ENCODE results near the gene OPHN1.
"Not testable (repeated sequence)": the region's sequence is repeated elsewhere in the genome, so short reads cannot be mapped to it uniquely, and the experiment has no call there.

Gene OPHN1

DNA sequence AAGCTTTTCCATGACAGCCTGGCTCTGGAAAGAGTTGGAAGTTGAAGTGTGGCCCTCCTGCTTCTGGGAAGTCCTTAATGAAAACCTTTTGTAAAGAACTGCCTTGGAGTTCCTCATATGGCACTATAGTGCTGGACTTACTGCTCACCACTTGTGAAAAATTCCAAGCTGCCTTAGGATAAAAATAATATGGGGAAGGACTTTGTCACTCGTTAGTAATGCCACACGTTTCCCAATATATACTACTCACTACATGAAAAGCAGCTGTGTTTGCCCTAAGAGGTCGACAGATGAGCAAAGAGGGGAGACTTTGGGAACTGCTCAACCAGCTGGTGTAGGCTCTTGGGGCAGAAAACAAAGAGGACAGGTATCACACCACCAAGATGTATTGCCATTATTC lies 11.7 kb downstream of the OPHN1 start:
- DNase-seq (ENCODE audit: low read depth in 2 of 2), result no peak

DNA sequence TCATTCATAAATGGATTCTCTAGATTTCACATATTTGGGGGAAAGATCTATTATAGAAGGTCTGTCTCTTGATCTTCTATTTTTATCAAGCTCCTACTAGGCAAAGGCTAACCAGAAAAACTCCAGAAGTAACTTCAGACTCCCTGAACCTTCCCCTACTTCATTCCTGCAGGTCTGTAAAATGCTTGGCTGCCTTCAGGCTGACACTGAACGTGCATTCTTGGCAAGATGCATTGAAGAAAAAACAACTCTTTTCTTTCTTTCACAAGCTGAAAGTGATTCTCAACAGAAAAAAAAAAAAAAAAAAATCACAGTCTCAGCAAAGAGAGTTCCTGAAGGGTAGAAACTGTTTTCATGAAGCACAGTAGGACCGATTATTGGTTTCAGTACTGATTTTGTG lies 12.7 kb downstream of the OPHN1 start:
- DNase-seq (ENCODE audit: low read depth in 2 of 2), result no peak

DNA sequence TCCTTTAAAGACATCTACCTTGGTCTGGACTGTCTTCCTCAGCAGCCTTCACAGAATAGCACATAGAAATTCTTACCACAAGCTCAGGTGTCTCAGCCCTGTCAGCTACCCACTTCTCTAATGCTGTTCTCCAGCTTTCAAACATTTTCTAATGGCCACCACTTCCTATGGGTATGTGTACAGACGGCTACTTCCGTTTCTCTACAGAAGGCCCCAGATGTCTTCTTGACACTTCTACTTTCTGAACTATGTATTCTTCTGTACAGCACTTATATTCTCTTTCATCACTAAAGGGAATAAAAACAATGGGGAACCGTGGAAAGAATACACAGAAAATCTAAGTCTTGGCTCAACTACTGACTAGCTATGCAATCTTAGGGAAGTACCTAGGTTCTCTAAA lies 13.3 kb downstream of the OPHN1 start:
- no peak for DNase-seq (ENCODE audit: low read depth in 2 of 2)

DNA sequence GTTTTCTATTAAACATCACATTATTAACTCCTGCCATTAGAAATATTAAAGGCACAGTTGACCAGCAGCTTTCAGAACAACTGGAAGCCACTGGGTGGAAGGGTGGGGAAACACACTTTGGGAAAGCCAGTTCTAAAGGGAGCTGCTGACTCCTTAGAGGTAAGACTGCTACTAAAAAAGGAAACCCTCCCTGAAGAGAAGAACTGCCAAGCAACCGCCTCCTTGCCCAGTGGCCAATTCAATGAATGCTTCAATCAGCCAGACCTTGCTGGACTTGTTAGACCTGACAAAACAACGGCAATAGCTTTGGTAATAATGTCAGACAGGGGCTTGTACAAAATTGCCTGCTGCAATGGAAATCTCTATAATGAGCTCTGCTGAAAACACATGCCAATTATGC lies 15.6 kb downstream of the OPHN1 start:
- no peak for DNase-seq (ENCODE audit: low read depth in 2 of 2)

DNA sequence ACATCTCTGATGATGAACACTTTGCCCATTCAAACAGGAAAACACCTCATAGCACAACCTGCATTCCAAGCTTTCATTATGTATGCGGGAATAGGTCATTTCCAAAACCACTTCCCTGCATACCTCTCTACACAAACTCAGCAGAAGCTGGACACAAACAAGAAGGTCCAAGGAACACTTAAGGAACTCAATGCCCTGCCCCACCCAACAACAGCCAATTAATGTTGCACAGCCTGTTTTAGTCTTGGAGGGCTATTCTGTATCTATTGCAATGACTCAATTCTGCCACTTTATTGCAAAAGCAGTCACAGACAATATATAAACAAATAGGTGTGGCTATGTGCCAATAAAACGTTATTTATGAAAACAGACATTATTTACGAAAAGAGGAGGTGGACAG lies 16.7 kb downstream of the OPHN1 start:
- DNase-seq (ENCODE audit: low read depth in 2 of 2), result no peak

DNA sequence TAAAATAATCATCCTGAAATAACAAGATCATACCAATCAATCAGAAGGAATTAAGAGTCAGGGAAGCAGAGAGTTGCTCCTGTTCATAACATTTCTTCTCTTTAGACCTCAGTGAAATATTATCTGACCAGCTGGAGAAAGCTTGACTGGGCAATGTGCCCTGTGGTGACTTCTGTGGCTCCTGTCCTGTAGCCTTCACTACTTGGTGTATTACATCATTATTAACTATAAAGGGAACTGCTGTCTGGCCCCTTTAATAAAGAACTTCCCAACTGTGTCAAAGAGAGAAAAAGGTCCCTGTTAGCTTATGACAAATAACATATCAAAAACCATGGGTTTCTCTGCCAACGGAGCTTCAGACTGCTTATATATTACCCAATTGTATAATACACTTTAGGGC lies 18.0 kb downstream of the OPHN1 start:
- DNase-seq (ENCODE audit: low read depth in 2 of 2), result no peak

DNA sequence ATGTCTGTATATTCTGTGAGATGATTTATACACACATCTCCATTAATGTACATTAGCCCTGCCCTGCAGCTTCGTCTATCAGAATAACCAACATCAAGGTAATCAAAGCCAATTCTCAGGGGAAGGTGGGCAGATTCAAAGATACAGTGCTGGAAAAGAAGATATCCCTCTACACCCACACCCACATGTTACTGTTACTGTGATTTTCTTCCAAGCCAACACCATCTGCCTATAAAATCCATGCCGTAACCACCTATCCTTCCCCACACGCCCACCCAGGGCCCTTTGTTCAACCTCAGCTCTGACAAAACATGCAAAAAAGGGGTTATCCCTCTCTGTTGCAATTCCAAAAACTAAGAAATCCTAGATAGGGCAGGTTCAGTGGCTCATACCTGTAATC lies 20.0 kb downstream of the OPHN1 start:
- DNase-seq (ENCODE audit: low read depth in 2 of 2), result no peak

DNA sequence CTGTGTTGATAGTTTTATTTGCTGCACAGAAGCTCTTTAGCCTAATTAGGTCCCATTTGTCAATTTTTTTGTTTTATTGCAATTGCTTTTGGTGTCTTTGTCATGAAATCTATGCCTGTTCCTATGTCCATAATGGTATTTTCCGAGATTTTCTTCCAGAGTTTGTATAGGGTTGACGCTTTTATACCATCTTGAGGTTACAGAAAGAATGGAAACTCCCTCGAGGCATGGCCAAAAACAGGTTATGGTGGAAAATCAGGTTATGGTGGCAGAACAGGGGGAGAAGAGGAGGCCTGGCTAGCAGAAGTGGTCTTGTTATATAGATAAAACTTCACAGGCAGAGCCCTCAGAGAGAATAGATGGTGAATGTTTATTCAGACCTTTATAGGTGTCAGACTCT lies 21.6 kb downstream of the OPHN1 start:
- no peak for DNase-seq (ENCODE audit: low read depth in 2 of 2)

DNA sequence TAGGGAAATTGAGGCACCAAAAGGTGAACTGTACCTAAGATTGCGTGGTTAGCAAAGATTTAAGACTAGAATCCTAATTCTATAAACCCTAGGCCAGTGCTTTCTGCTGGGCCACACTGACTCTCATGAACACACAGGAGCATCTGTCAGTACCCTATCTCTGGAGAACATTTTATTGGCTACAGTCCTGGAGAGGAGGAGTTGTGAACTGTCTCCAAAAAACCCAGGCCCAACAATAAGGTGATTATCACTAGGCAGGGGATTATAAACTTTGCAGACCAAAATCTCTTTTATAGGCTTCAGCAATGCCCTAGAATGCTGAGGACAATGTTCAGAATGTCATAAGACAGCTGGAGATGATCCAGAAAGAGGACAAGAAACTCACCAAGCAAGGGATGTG lies 24.1 kb downstream of the OPHN1 start:
- DNase-seq (ENCODE audit: low read depth in 2 of 2), result no peak

DNA sequence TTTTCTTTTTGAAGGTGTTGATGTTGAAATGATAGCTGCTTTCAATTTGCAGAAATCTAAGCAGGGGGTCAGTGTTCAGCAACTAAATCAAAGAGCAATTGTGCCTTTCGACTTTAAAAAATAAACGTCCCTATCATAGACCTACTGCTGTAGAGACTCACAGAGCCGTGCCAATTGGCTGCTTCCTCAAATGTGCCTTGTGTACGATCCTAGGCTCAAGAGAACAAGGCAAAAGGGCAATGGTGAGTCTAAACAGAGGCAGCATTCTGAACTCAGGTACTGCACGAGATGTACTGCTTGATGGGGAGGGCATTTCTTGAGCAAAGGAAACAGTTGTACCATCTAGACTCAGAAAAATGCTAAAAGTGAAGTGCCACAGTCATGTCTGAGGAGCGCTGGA lies 29.8 kb downstream of the OPHN1 start:
- DNase-seq (ENCODE audit: low read depth in 2 of 2), result no peak

DNA sequence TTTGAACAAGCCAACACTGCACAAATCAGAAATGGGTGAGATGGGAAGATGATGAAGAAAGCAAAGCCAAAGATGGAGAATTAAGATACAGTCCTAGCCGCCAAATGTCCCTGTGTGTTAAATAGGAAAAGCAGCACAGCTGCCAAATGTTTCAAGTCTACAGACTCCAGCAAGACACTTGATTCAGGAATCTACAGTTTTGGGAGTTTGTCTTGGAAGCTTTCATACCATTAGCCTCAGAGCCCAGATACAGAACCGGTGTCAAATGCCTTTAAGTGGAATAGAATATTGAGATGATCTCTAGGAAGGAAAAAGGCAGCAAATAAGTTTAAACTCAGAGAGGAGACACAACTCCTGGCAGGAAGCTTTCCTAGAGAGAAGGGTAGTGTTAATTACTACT lies 30.3 kb downstream of the OPHN1 start:
- no peak for DNase-seq (ENCODE audit: low read depth in 2 of 2)

DNA sequence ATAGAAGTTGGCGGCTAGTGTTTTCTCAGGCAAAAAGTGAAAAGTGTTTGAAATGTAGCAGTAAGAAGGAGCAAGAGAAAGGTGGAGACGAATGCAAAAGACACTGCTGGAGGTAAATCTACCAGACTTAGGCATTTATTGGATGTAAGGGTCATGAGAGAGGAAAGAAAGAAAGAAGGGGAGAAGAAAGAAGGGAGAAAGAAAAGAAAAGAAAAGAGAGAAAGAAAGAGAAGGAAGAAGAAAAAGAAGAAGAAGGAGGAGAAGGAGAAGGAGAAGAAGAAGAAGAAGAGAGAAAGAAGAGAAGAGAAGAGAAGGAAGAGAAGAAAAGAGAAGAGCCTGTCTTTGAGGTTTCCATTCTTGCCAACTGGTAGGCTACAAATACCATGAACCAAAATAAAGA lies 31.2 kb downstream of the OPHN1 start:
- no peak for DNase-seq (ENCODE audit: low read depth in 2 of 2)

DNA sequence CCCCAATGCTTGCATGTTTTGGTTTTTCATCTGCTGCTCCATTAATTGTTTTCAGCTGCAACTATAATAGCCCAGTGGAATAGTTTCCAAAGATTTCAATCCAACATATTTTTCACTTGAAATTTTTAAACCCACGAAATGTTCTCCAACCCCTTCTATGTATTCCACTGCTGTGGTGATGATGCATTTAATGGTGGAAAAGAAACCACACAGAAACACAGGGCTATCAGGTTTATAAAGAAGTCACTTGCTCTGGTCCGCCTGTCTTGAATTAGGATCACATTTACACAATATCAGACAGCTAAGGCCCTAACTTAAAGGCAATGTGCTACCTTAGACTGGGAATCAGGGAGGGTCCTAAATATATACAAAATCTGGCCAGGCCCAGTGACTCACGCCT lies 35.0 kb downstream of the OPHN1 start:
- no peak for DNase-seq (ENCODE audit: low read depth in 2 of 2)

DNA sequence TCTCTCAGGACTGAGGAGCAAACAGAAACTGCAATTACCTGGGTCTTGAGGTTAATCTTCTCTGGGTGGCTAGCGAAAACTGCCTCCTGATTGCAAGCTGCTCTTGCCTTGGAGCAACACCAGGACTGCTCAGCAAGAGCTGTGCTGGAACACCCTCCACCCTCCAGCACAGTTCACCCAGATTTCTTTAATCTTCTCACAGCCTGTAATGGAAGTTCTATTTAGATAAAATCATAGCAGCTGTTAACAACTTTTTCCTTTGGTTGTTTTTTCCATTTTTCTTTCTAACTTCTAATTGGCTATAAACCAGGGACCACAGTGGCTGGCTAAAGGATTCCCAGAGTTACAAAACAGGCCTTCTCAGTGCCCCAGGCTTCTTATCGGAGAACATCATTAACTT lies 36.3 kb downstream of the OPHN1 start:
- DNase-seq (ENCODE audit: low read depth in 2 of 2), result no peak

DNA sequence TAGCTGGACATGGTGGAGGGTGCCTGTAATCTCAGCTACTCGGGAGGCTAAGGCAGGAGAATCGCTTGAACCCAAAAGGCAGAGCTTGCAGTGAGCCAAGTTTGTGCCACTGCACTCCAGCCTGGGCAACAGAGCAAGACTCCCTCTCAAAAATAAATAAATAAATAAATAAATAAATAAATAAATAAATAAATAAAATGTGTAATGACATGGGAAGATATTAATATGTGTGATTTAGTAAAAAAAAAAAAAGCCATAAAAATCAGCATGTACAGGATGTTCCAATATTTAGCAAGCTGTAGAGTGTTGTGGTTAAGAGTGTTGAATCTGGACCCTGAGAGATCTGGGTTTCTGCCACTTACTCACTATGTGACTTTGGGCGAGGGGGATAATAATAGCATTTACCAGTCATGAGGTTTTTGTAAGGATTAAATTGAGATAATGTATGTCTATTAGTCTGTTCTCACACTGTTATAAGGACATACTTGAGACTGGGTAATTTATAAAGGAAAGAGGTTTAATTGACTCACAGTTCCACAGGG lies 43.8 kb downstream of the OPHN1 start:
- DNase-seq (ENCODE audit: low read depth in 2 of 2), result not testable (repeated sequence)

DNA sequence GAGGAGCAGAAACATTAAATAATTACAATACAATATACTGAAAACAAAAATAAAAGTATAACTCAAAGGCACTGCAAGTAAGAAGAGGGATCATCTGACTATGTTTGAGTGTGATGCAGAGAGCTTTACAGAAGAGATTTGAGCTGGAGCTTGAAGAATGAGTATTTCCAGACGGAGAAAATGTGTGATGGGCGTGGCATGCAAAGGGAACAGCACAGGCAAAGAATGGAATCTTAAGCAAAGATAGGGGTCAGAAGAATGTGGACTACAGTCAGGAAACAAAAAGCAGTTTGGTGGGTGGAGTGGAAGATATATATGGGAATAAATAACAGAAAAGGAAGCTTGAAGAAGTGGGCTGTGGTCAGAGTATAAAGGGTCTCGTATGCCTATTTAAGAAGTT lies 45.5 kb downstream of the OPHN1 start:
- no peak for DNase-seq (ENCODE audit: low read depth in 2 of 2)

DNA sequence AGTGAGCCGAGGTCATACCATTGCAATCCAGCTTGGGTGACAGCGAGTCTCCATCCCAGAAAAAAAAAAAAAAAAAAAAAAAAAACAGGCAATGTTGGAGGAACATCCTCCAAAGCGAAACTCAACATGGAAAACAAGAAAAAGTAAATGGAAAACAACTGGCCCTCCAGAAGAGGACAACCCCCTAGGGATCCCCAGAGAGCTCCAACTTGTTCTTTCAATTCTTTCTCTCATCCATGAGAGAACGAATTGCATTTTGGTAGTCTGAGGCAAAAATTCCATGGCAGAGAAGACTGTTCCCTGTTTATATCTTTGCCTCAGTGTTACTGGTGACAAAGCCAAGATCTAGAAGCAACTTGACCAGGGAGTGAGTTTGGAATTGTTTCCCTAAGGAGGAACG lies 49.8 kb downstream of the OPHN1 start:
- DNase-seq (ENCODE audit: low read depth in 2 of 2), result no peak

DNA sequence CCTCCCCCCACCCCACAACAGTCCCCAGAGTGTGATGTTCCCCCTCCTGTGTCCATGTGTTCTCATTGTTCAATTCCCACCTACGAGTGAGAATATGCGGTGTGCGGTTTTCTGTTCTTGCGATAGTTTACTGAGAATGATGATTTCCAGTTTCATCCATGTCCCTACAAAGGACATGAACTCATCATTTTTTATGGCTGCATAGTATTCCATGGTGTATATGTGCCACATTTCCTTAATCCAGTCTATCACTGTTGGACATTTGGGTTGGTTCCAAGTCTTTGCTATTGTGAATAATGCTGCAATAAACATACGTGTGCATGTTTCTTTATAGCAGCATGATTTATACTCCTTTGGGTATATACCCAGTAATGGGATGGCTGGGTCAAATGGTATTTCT lies 55.7 kb downstream of the OPHN1 start:
- not testable (repeated sequence) for DNase-seq (ENCODE audit: low read depth in 2 of 2)

DNA sequence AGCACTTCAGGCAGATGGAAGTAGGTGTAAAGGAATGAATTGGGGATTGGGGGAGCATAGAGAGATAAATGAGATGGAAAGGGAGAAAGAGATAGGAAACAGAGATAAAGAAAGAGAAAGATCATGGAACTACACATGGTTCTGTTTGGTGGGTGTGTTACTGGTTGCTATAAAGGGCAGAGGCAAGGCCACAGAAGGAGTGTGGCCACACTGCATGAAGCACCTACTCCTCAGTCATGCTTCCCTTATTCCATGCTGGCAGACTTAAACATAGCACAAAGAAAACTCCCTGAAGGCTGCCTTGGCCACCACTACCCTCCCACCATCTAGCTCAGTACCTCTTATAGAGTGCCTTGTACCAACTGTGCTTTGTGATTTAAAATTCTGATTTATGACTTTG lies 56.9 kb downstream of the OPHN1 start:
- DNase-seq (ENCODE audit: low read depth in 2 of 2), result no peak

DNA sequence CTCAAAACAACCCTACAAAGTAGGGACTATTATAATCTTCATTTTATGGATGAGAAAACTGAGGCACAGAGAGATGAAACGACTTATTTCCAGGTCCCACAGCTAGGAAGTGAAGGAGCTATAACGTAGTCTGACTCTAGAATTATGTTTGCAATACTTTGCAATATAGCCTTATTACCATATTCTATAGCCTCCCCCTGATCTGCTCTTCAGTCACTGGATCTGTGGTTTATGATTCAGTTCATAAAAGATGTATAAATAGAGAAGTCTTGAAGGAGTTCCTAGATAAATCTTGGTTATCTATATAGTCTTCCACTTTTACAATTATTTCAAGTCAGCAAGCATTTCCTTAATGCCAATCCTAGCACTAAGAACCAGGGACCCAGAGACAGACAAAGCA lies 57.5 kb downstream of the OPHN1 start:
- no peak for DNase-seq (ENCODE audit: low read depth in 2 of 2)

DNA sequence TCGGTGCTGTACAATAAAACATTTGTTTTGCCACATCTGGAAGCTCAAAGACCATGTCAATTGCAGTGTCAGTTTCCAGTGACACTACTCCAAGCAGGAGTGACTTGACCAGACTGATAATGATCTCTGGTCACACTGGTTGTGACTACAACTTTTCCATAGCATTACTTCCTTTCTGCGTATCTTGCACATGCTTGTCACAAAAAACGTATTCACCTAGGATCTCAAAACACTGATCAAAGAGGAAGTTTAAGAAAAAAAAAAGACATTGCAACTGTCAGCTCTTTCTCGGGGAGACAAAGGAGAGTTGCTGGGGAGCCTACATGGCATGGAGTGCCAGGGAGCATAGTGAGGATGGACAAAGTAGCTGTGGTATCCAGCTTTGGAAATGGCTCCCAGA lies 60.6 kb downstream of the OPHN1 start:
- DNase-seq (ENCODE audit: low read depth in 2 of 2), result no peak

DNA sequence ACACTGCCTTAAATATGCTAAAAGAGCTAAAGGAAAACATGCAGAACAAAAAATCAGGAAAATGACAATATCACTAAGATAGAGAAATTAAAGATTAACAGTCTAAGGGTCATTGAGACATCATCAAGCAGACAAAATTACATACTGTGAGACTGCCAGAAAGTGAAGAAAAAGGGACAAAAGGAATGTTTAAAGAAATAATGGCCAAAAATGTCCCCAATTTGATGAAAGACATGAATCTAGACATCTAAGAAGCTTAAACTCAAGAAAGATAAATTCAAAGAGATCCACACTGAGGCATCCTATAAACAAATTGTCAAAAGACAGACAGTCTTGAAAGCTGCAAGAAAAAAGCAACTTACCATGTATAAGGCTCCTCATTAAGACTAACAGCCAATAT lies 63.7 kb downstream of the OPHN1 start:
- no peak for DNase-seq (ENCODE audit: low read depth in 2 of 2)

DNA sequence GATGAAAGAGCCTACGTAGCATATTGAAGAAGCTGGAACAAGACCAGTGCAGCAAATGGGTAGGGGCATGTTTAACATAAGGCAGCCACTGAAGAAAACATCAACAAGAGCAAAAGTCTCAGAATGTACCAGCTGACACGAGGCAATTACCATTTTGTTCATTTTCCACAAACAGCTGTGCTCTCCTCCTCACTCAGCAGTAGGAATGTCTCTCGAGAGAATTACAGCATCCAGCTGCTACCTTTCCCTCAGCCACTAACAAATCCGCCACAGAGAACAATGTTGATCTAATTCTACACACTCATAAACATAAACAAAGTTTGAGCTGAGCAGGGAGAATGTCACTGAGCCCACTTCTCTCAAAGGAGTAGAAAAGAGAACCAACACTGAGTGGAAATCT lies 68.0 kb downstream of the OPHN1 start:
- DNase-seq (ENCODE audit: low read depth in 2 of 2), result no peak

DNA sequence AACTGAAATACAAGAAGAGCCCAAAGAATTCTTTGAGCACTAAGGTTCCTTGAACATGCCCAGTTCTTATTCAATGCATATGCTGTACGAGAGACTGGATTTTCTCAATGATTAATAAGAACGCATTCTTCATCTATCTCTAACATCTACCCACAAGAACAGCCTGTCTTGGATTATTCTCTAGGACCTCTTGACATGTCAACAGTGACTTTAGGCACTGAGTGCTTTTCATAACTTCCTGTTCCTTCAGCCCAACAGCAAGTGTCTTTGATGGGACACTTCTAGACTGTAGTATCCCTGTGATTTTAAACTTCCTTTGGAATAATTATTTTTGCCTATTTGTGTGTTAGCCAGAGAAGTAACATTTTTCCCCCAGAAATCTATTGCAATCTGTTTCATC lies 69.3 kb downstream of the OPHN1 start:
- no peak for DNase-seq (ENCODE audit: low read depth in 2 of 2)

DNA sequence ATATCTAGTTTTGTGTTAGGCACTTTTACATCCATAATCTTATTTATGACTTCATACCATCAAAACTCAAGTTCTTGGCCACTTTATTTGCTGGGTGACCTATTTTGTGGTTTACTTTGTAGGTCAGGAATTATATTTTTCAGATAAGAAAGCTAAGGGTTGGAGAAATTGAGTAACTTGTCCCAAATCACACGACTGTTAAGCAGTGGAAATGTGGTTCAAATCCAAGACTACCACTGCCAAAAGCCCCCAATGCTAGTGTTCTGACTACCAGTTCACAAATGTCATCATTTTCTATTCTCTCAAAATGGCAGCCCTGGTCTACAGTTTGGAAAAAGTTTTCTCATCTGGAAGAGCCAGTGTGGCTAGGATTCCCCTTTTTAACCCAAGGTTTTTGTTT lies 74.6 kb downstream of the OPHN1 start:
- no peak for DNase-seq (ENCODE audit: low read depth in 2 of 2)

All from stimulated activated CD8-positive, alpha-beta memory T cell treated with anti-CD3 and anti-CD28 coated beads, Interleukin-15, amount 100 ng/mL, for 4 hours (primary cell).